Measurements from ENCODE around the gene KCNJ15.

KCNJ15 gene

DNA sequence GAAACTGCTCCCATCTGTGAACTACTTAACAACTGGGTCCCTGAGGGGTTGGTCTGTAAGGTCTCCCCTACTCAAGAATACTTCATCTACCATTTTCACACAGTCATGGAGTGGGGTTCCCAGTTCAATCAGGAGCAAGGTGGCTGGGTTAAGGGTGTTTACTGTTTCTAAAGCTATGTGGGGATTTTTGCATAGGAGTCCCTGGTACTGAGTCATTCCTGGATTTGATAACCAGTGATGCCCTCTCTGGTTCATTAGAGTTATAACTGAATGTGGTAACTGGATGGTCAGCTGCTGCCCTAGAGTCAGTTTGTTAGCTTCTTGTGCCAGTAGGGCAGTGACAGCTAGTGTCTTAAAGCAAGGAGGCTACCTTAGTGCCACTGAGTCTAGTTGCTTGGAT is 29.4 kb upstream of the KCNJ15 start:
- Histone ChIP-seq H3K18ac (ENCODE audit: low read length) (no peak overlapping the region), H3K79me1 (ENCODE audit: low read depth, low read length) (peaks cover 5% of the 10 kb centered on the region), H2AK5ac (ENCODE audit: low read depth, low read length) (no peak overlapping the region), H2AFZ (ENCODE audit: low read length) (no peak overlapping the region), H4K8ac (ENCODE audit: low read depth, low read length) (no peak overlapping the region), H4K91ac (ENCODE audit: low read depth, low read length, poor library complexity) (no peak overlapping the region), H2BK12ac (ENCODE audit: low read length) (no peak overlapping the region), H3K27ac (replicated peaks; ENCODE audit: low read length) (no peak overlapping the region), H3K9me3 (replicated peaks in 1 of 2; ENCODE audit: control insufficient read depth in 2 of 2, insufficient read depth in 1 of 2, low read depth in 1 of 2, low read length in 2 of 2) (peaks cover 9 to 29% of the 10 kb centered on the region in 2 donors), H2BK5ac (ENCODE audit: low read length) (no peak overlapping the region), H3K4me1 (ENCODE audit: control insufficient read depth in 2 of 2, insufficient read depth in 1 of 2, low read depth in 1 of 2, low read length in 2 of 2) (no peaks in the 10 kb centered on the region), H2BK120ac (ENCODE audit: low read depth, low read length) (no peak overlapping the region), H3K4me3 (ENCODE audit: low read length in 2 of 2) (no peak overlapping the region), H3K4me2 (ENCODE audit: insufficient read depth, low read length, poor library complexity, severe bottlenecking) (no peak overlapping the region), H3K14ac (ENCODE audit: low read length) (no peak overlapping the region), H3K27me3 (ENCODE audit: control insufficient read depth in 3 of 3, insufficient read depth in 3 of 3, low read depth in 1 of 3, low read length in 3 of 3) (no peaks in the 10 kb centered on the region), H3K23ac (ENCODE audit: low read depth, low read length, poor library complexity) (no peak overlapping the region), H3K36me3 (replicated peaks in 1 of 2; ENCODE audit: control insufficient read depth in 2 of 2, insufficient read depth in 2 of 2, low read length in 2 of 2) (no peaks in the 10 kb centered on the region), H2BK15ac (ENCODE audit: low read length) (no peak overlapping the region), H3K9ac (ENCODE audit: low read depth, low read length, poor library complexity) (no peak overlapping the region), H3K4ac (ENCODE audit: low read length) (no peak overlapping the region)
- DNase-seq (ENCODE audit: low spot score), result no peak

DNA sequence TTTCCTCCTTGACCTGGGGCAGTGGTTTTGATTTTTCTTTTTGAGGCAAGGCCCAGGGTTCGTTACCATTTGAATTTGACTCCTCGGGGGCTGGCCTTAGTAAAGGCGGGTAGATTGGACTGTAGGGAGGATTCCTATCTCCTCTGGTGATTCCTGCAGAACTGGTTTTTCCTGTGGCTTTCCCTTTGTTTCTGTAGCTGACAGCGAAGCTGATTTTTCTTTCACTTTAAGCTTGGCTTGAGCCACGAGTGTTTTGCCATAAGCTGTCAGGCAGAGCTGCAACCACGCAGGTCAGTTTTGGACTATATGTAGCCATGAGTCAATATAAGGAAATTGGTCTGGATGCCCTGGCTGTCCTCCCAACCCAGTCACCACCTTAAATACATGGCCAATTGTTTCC is 28.7 kb upstream of the KCNJ15 start:
- peaks cover 9 to 24% of the 10 kb centered on the region in 2 donors for H3K9me3 ChIP-seq (replicated peaks in 1 of 2; ENCODE audit: control insufficient read depth in 2 of 2, insufficient read depth in 1 of 2, low read depth in 1 of 2, low read length in 2 of 2)
- no peak overlapping the region for H4K91ac ChIP-seq (ENCODE audit: low read depth, low read length, poor library complexity)
- no peak overlapping the region for H2BK120ac ChIP-seq (ENCODE audit: low read depth, low read length)
- H3K4me2 ChIP-seq (ENCODE audit: insufficient read depth, low read length, poor library complexity, severe bottlenecking), result no peak overlapping the region
- H3K36me3 ChIP-seq (replicated peaks in 1 of 2; ENCODE audit: control insufficient read depth in 2 of 2, insufficient read depth in 2 of 2, low read length in 2 of 2), result no peaks in the 10 kb centered on the region
- no peak for DNase-seq (ENCODE audit: low spot score)
- H3K27ac ChIP-seq (replicated peaks; ENCODE audit: low read length), result no peak overlapping the region
- H3K79me1 ChIP-seq (ENCODE audit: low read depth, low read length), result peaks cover 5% of the 10 kb centered on the region
- no peak overlapping the region for H4K8ac ChIP-seq (ENCODE audit: low read depth, low read length)
- H2BK12ac ChIP-seq (ENCODE audit: low read length), result no peak overlapping the region
- no peak overlapping the region for H2AFZ ChIP-seq (ENCODE audit: low read length)
- no CpG with 5 or more reads among the region's 6 CpGs for WGBS, 2 donors (ENCODE audit: extremely low coverage in 2 of 2, insufficient read length in 2 of 2, insufficient replicate concordance in 1 of 2)
- no peaks in the 10 kb centered on the region for H3K27me3 ChIP-seq (ENCODE audit: control insufficient read depth in 3 of 3, insufficient read depth in 3 of 3, low read depth in 1 of 3, low read length in 3 of 3)
- H3K4me3 ChIP-seq (ENCODE audit: low read length in 2 of 2), result no peak overlapping the region
- no peak overlapping the region for H2BK15ac ChIP-seq (ENCODE audit: low read length)
- no peak overlapping the region for H2AK5ac ChIP-seq (ENCODE audit: low read depth, low read length)
- H3K18ac ChIP-seq (ENCODE audit: low read length), result no peak overlapping the region
- no peaks in the 10 kb centered on the region for H3K4me1 ChIP-seq (ENCODE audit: control insufficient read depth in 2 of 2, insufficient read depth in 1 of 2, low read depth in 1 of 2, low read length in 2 of 2)
- no peak overlapping the region for H3K9ac ChIP-seq (ENCODE audit: low read depth, low read length, poor library complexity)
- H2BK5ac ChIP-seq (ENCODE audit: low read length), result no peak overlapping the region
- no peak overlapping the region for H3K14ac ChIP-seq (ENCODE audit: low read length)
- no peak overlapping the region for H3K4ac ChIP-seq (ENCODE audit: low read length)
- no peak overlapping the region for H3K23ac ChIP-seq (ENCODE audit: low read depth, low read length, poor library complexity)

DNA sequence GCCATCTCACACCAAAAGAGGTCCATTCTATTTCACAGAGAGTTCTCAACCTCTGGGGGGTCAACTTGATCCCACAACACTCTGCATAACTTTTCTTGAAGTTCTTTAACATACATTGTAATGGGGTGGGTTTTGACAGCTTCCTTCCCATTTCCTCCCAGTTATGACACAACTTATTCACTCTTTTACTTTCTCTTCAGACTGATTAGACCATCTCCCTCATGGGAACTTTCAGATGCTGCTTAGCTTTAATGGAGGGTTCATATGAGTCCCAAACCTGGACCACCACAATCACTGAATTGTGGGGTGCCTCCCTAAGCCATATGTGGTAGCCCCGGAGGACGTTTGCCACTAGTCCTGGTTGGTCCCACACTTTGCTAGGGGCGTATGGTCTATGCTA is 28.3 kb upstream of the KCNJ15 start:
- no peak overlapping the region for H3K4me2 ChIP-seq (ENCODE audit: insufficient read depth, low read length, poor library complexity, severe bottlenecking)
- H3K4me3 ChIP-seq (ENCODE audit: low read length in 2 of 2), result no peak overlapping the region
- H3K23ac ChIP-seq (ENCODE audit: low read depth, low read length, poor library complexity), result no peak overlapping the region
- DNase-seq (ENCODE audit: low spot score), result no peak
- H3K27ac ChIP-seq (replicated peaks; ENCODE audit: low read length), result no peak overlapping the region
- H3K36me3 ChIP-seq (replicated peaks in 1 of 2; ENCODE audit: control insufficient read depth in 2 of 2, insufficient read depth in 2 of 2, low read length in 2 of 2), result no peaks in the 10 kb centered on the region
- no peak overlapping the region for H3K9ac ChIP-seq (ENCODE audit: low read depth, low read length, poor library complexity)
- H3K18ac ChIP-seq (ENCODE audit: low read length), result no peak overlapping the region
- no peak overlapping the region for H4K91ac ChIP-seq (ENCODE audit: low read depth, low read length, poor library complexity)
- no peak overlapping the region for H2AFZ ChIP-seq (ENCODE audit: low read length)
- H3K79me1 ChIP-seq (ENCODE audit: low read depth, low read length), result peaks cover 5% of the 10 kb centered on the region
- peaks cover 9 to 22% of the 10 kb centered on the region in 2 donors for H3K9me3 ChIP-seq (replicated peaks in 1 of 2; ENCODE audit: control insufficient read depth in 2 of 2, insufficient read depth in 1 of 2, low read depth in 1 of 2, low read length in 2 of 2)
- H2BK120ac ChIP-seq (ENCODE audit: low read depth, low read length), result no peak overlapping the region
- H2BK5ac ChIP-seq (ENCODE audit: low read length), result no peak overlapping the region
- H2BK15ac ChIP-seq (ENCODE audit: low read length), result no peak overlapping the region
- WGBS, 2 donors (ENCODE audit: extremely low coverage in 2 of 2, insufficient read length in 2 of 2, insufficient replicate concordance in 1 of 2), result no CpG with 5 or more reads among the region's 3 CpGs
- no peaks in the 10 kb centered on the region for H3K27me3 ChIP-seq (ENCODE audit: control insufficient read depth in 3 of 3, insufficient read depth in 3 of 3, low read depth in 1 of 3, low read length in 3 of 3)
- no peaks in the 10 kb centered on the region for H3K4me1 ChIP-seq (ENCODE audit: control insufficient read depth in 2 of 2, insufficient read depth in 1 of 2, low read depth in 1 of 2, low read length in 2 of 2)
- no peak overlapping the region for H4K8ac ChIP-seq (ENCODE audit: low read depth, low read length)
- H3K14ac ChIP-seq (ENCODE audit: low read length), result no peak overlapping the region
- no peak overlapping the region for H3K4ac ChIP-seq (ENCODE audit: low read length)
- H2BK12ac ChIP-seq (ENCODE audit: low read length), result no peak overlapping the region
- H2AK5ac ChIP-seq (ENCODE audit: low read depth, low read length), result no peak overlapping the region

DNA sequence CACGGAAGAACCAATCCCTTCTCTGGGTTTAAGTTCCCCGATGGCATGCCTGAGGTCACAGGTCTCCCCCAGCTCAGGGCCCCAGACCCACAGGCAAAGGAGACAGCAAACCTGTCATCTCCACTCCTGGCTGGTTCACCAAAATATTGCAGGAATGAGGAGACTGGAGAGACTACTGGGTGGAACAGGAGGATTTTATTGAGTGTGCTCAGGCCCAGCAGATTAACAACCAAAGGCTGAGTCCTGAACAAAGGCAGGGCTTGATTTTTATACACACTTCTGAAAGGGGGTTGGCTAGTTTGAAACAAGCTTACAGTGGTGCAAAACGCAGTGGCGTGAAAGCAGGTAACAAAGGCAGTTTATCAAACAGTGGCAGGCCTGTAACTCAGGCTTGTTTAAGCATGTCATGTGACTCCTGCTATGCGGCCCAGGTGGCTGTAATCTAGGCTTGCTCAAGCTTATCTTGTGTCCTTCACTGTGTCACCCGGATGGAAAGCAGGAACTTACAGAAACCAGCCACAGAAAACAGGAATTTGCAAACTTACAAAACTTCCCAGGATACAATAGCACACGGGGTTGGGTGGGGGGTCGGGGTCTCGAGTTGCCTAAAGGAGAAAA is 27.4 kb upstream of the KCNJ15 start:
- Histone ChIP-seq H2BK12ac (ENCODE audit: low read length) (no peak overlapping the region), H3K23ac (ENCODE audit: low read depth, low read length, poor library complexity) (no peak overlapping the region), H3K27ac (replicated peaks; ENCODE audit: low read length) (no peak overlapping the region), H3K14ac (ENCODE audit: low read length) (no peak overlapping the region), H2AK5ac (ENCODE audit: low read depth, low read length) (no peak overlapping the region), H2AFZ (ENCODE audit: low read length) (no peak overlapping the region), H3K36me3 (replicated peaks in 1 of 2; ENCODE audit: control insufficient read depth in 2 of 2, insufficient read depth in 2 of 2, low read length in 2 of 2) (no peaks in the 10 kb centered on the region), H3K18ac (ENCODE audit: low read length) (no peak overlapping the region), H2BK5ac (ENCODE audit: low read length) (no peak overlapping the region), H4K8ac (ENCODE audit: low read depth, low read length) (no peak overlapping the region), H3K4me3 (ENCODE audit: low read length in 2 of 2) (no peak overlapping the region), H2BK120ac (ENCODE audit: low read depth, low read length) (no peak overlapping the region), H2BK15ac (ENCODE audit: low read length) (no peak overlapping the region), H3K27me3 (ENCODE audit: control insufficient read depth in 3 of 3, insufficient read depth in 3 of 3, low read depth in 1 of 3, low read length in 3 of 3) (no peaks in the 10 kb centered on the region), H3K4ac (ENCODE audit: low read length) (no peak overlapping the region), H3K4me2 (ENCODE audit: insufficient read depth, low read length, poor library complexity, severe bottlenecking) (no peak overlapping the region), H4K91ac (ENCODE audit: low read depth, low read length, poor library complexity) (no peak overlapping the region), H3K9ac (ENCODE audit: low read depth, low read length, poor library complexity) (no peak overlapping the region), H3K79me1 (ENCODE audit: low read depth, low read length) (peaks cover 5% of the 10 kb centered on the region), H3K4me1 (ENCODE audit: control insufficient read depth in 2 of 2, insufficient read depth in 1 of 2, low read depth in 1 of 2, low read length in 2 of 2) (no peaks in the 10 kb centered on the region), H3K9me3 (replicated peaks in 1 of 2; ENCODE audit: control insufficient read depth in 2 of 2, insufficient read depth in 1 of 2, low read depth in 1 of 2, low read length in 2 of 2) (peaks cover 9 to 20% of the 10 kb centered on the region in 2 donors)
- peak; percentile 4 for DNase-seq (ENCODE audit: low spot score)
- no CpG with 5 or more reads among the region's 9 CpGs for WGBS, 2 donors (ENCODE audit: extremely low coverage in 2 of 2, insufficient read length in 2 of 2, insufficient replicate concordance in 1 of 2)
